Body of pancreas (tissue), 4 donors: ENCODE measurements around the gene RUNX2.

Source experiments
- POLR2A ChIP-seq, 3 donors: fragments of 450-650 bp; IDR thresholded peaks; one replicate each; pipeline ENCODE4 v1.6.1; 2016; ENCODE audit warnings: antibody characterized with exemption in 3 of 3, mild to moderate bottlenecking in 2 of 3
- TF ChIP-seq, protein P1 (sequence below), 7 experiments: fragments of 450-650 bp in 4 of 7; fragments of 200-600 bp in 3 of 7; sonication (generic) in 3 of 7; IDR thresholded peaks; one replicate each; pipeline ENCODE4 v1.5.1; 2016 to 2019; ENCODE audit warnings: antibody characterized with exemption in 7 of 7

DNA sequence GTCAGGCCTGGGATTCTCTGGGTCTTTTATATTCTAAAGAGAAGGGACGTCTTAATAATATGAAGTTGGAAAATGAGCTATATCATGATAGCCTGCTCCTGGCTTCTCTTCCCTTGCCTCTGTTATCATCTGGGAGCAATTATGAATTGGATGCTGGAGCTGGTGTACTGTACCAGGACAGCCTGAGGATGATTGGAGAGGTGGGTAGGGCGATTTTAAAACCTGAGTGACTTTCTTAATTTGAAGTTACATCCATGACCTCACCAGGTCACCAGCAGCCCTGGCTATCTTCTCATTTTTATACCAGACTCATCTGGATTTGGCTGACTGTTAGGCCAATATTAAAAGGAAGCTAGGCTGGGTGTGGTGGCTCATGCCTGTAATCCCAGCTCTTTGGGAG is 369.9 kb downstream of the RUNX2 start:
- no peak for TF ChIP-seq POLR2A (IDR thresholded peaks at IDR 0.05)
- TF ChIP-seq, protein P1, sequence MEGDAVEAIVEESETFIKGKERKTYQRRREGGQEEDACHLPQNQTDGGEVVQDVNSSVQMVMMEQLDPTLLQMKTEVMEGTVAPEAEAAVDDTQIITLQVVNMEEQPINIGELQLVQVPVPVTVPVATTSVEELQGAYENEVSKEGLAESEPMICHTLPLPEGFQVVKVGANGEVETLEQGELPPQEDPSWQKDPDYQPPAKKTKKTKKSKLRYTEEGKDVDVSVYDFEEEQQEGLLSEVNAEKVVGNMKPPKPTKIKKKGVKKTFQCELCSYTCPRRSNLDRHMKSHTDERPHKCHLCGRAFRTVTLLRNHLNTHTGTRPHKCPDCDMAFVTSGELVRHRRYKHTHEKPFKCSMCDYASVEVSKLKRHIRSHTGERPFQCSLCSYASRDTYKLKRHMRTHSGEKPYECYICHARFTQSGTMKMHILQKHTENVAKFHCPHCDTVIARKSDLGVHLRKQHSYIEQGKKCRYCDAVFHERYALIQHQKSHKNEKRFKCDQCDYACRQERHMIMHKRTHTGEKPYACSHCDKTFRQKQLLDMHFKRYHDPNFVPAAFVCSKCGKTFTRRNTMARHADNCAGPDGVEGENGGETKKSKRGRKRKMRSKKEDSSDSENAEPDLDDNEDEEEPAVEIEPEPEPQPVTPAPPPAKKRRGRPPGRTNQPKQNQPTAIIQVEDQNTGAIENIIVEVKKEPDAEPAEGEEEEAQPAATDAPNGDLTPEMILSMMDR (IDR thresholded peaks at IDR 0.05), result no peak
